GM23338 (cell line): ENCODE data around the gene IMMP2L. TPM values are rescaled to one million over a fixed set of nuclear protein-coding genes. Genes with fewer than 3 reads are reported as not detected.

ENCODE experiments used
- ATAC-seq: fragments of 200-7000 bp; cut with Tn5 transposase; 3 replicates; pipeline ENCODE4 v1.9.1; 2020
- DNase-seq: peaks from one replicate; pipeline ENCODE4 v3.0.0-alpha.2; 2015; ENCODE audit warnings: low spot score
- H2AFZ ChIP-seq: fragments of 200-600 bp; sonication (generic); 2 replicates; pipeline ENCODE4 v1.8.0; 2016; ENCODE audit warnings: antibody characterized with exemption, mild to moderate bottlenecking, moderate library complexity
- H3F3A ChIP-seq: fragments of 200-600 bp; sonication (generic); replicated peaks from 2 replicates; pipeline ENCODE4 v1.8.0; 2017; ENCODE audit warnings: antibody characterized with exemption, mixed run types, low read depth
- H3K27ac ChIP-seq: fragments of 200-600 bp; sonication (generic); 2 replicates; pipeline ENCODE4 v1.6.1; 2016; ENCODE audit warnings: low read depth
- H3K27me3 ChIP-seq: fragments of 200-600 bp; sonication (generic); 2 replicates; pipeline ENCODE4 v1.8.0; 2016; ENCODE audit warnings: mild to moderate bottlenecking, mixed run types, moderate library complexity; ENCODE audit not compliant: insufficient read depth
- H3K36me3 ChIP-seq: fragments of 200-600 bp; sonication (generic); 2 replicates; pipeline ENCODE4 v1.8.0; 2016; ENCODE audit warnings: mild to moderate bottlenecking; ENCODE audit not compliant: insufficient read depth
- H3K4me1 ChIP-seq: fragments of 200-600 bp; sonication (generic); 2 replicates; pipeline ENCODE4 v1.8.0; 2016; ENCODE audit warnings: mild to moderate bottlenecking, moderate library complexity; ENCODE audit not compliant: insufficient read depth
- H3K4me2 ChIP-seq: fragments of 200-600 bp; sonication (generic); 2 replicates; pipeline ENCODE4 v1.7.1; 2017; ENCODE audit warnings: mixed run types
- H3K4me3 ChIP-seq: fragments of 200-600 bp; sonication (generic); 2 replicates; pipeline ENCODE4 v1.6.1; 2016; ENCODE audit warnings: mixed run types
- H3K79me2 ChIP-seq: fragments of 200-600 bp; sonication (generic); replicated peaks from 2 replicates; pipeline ENCODE4 v1.8.0; 2017; ENCODE audit warnings: mild to moderate bottlenecking; ENCODE audit not compliant: insufficient read depth
- H3K9me2 ChIP-seq: fragments of 200-600 bp; sonication (generic); 2 replicates; pipeline ENCODE4 v1.8.0; 2017; ENCODE audit not compliant: insufficient read depth
- H4K20me1 ChIP-seq: fragments of 200-600 bp; sonication (generic); replicated peaks from 2 replicates; pipeline ENCODE4 v1.8.0; 2017; ENCODE audit warnings: mild to moderate bottlenecking; ENCODE audit not compliant: insufficient read depth
- H3K27ac Mint-ChIP-seq: 2 replicates; pipeline ENCODE4 v1.8.0; 2020; ENCODE audit warnings: inconsistent platforms, mild to moderate bottlenecking, moderate library complexity, mixed read lengths
- H3K27me3 Mint-ChIP-seq: 3 replicates; pipeline ENCODE4 v1.8.0; 2022; ENCODE audit warnings: low read depth, mild to moderate bottlenecking, moderate library complexity, mixed read lengths, inconsistent platforms; ENCODE audit not compliant: insufficient read depth, poor library complexity
- H3K36me3 Mint-ChIP-seq: 3 replicates; pipeline ENCODE4 v1.8.0; 2021; ENCODE audit warnings: low read depth, mild to moderate bottlenecking, inconsistent platforms, moderate library complexity, mixed read lengths
- H3K4me1 Mint-ChIP-seq: 3 replicates; pipeline ENCODE4 v1.8.0; 2020; ENCODE audit warnings: mild to moderate bottlenecking, inconsistent platforms, mixed read lengths
- H3K4me3 Mint-ChIP-seq: 3 replicates; pipeline ENCODE4 v1.8.0; 2021; ENCODE audit warnings: moderate library complexity, mild to moderate bottlenecking, inconsistent platforms, mixed read lengths
- H3K9me3 Mint-ChIP-seq: 3 replicates; pipeline ENCODE4 v1.8.0; 2020; ENCODE audit warnings: moderate library complexity, mild to moderate bottlenecking, inconsistent platforms, mixed read lengths
- CREB1 ChIP-seq: fragments of 250-450 bp; sonication (Bioruptor Pico); IDR thresholded peaks from 2 replicates; pipeline ENCODE4 v1.5.0; 2020; ENCODE audit warnings: low read depth, mild to moderate bottlenecking, moderate library complexity
- CTCF ChIP-seq, 2 experiments: fragments of 200-600 bp in 1 of 2; sonication (generic) in 1 of 2; conservative IDR thresholded peaks; 2 replicates each; pipeline versions ENCODE4 v1.5.1 to v1.6.1; 2016 to 2017; ENCODE audit warnings: antibody characterized with exemption in 2 of 2, low read depth in 2 of 2, mild to moderate bottlenecking in 2 of 2, moderate library complexity in 1 of 2
- ETS1 ChIP-seq: IDR thresholded peaks from 2 replicates; pipeline ENCODE4 v1.6.1; 2016; ENCODE audit warnings: antibody characterized with exemption
- EZH2 ChIP-seq: fragments of 200-600 bp; sonication (generic); IDR thresholded peaks from one replicate; pipeline ENCODE4 v1.8.0; 2017; ENCODE audit warnings: antibody characterized with exemption, mild to moderate bottlenecking, low read depth; ENCODE audit not compliant: unreplicated experiment
- EZH2phosphoT487 ChIP-seq: fragments of 200-600 bp; sonication (generic); IDR thresholded peaks from one replicate; pipeline ENCODE4 v1.8.1; 2018; ENCODE audit warnings: antibody characterized with exemption; ENCODE audit not compliant: unreplicated experiment
- POLR2AphosphoS5 ChIP-seq: IDR thresholded peaks from 2 replicates; pipeline ENCODE4 v1.6.1; 2016; ENCODE audit warnings: antibody characterized with exemption, low read depth
- REST ChIP-seq: IDR thresholded peaks from one replicate; pipeline ENCODE4 v1.6.1; 2018; ENCODE audit warnings: antibody characterized with exemption; ENCODE audit not compliant: unreplicated experiment
- STAT1 ChIP-seq: IDR thresholded peaks from one replicate; pipeline ENCODE4 v1.6.1; 2016; ENCODE audit warnings: antibody characterized with exemption; ENCODE audit not compliant: unreplicated experiment
- ZNF114 ChIP-seq: fragments of 250-450 bp; sonication (Bioruptor Pico); IDR thresholded peaks from 2 replicates; pipeline ENCODE4 v1.5.0; 2020; ENCODE audit warnings: mild to moderate bottlenecking, moderate library complexity
- ZNF462 ChIP-seq: fragments of 250-450 bp; sonication (Bioruptor Pico); IDR thresholded peaks from 2 replicates; pipeline ENCODE4 v1.5.0; 2020; ENCODE audit warnings: mild to moderate bottlenecking, moderate library complexity
- polyA plus RNA-seq: library from polyadenylated mRNA; unstranded; fragments of >200 nt; fragmentation: Nextera tagmentation; extraction: Ambion mirVana; gene quantifications from 2 replicates; pipeline ENCODE4 v1.2.1, GENCODE V29; 2016
- total RNA-seq: library from RNA; depleted of rRNA; stranded (reverse); fragments of >200 nt; shearing (Covaris generic); gene quantifications from 2 replicates; pipeline ENCODE4 v1.2.3, GENCODE V29; 2014

Gene IMMP2L
- total and polyA plus RNA-seq, 2 experiments from 2014 or later = 7.3 to 14.0 TPM

- no peak for TF ChIP-seq ZNF462 (CRISPR knock-in tag)
- TF ChIP-seq EZH2 = no peak
- TF ChIP-seq ETS1 = no peak
- no peak for TF ChIP-seq CTCF (conservative IDR thresholded peaks at IDR 0.05; ENCODE audit: low read depth in 2 of 2)
- no peak for TF ChIP-seq ZNF114 (CRISPR knock-in tag)
Observed at GRCh38 chr7:110854651-110855050, 707.6 kb downstream of the IMMP2L start (continued).

- Histone ChIP-seq H2AFZ (no peak overlapping the region), H3K79me2 (no peaks in the 10 kb centered on the region), H3K4me2 (no peak overlapping the region), H3K4me1 (peaks cover 23% of the 10 kb centered on the region; the same call in 1 of the 2 replicates), H4K20me1 (no peaks in the 10 kb centered on the region), H3K36me3 (peaks cover 5% of the 10 kb centered on the region; the same call in 1 of the 2 replicates), H3F3A (no peaks in the 10 kb centered on the region), H3K27me3 (no peaks in the 10 kb centered on the region), H3K9me2 (no peaks in the 10 kb centered on the region), H3K27ac (no peak overlapping the region), H3K4me3 (no peak overlapping the region)
- Mint-ChIP-seq H3K27ac (no peak overlapping the region), H3K4me3 (no peak overlapping the region), H3K9me3 (peaks cover 15% of the 10 kb centered on the region), H3K27me3 (peaks cover 2% of the 10 kb centered on the region), H3K36me3 (peaks cover 15% of the 10 kb centered on the region), H3K4me1 (peaks cover 24% of the 10 kb centered on the region)
- ATAC-seq (no peak), DNase-seq (no peak)
- TF ChIP-seq REST (no peak), EZH2 (no peak), CTCF (conservative IDR thresholded peaks at IDR 0.05; ENCODE audit: low read depth in 2 of 2) (no peak), EZH2phosphoT487 (no peak), CREB1 (CRISPR knock-in tag) (no peak), STAT1 (no peak), POLR2AphosphoS5 (no peak)
Observed at GRCh38 chr7:110854166-110854565, 708.1 kb downstream of the IMMP2L start.
